Stimulated activated CD4-positive, alpha-beta T cell treated with anti-CD3 and anti-CD28 coated beads, Interleukin-2, amount 100 ng/mL, for 48 hours (primary cell): ENCODE data around the gene FITM2.

Experiments
- DNase-seq, 2 donors: peaks; one replicate each; pipeline ENCODE4 v3.0.0-alpha.2; 2020

Gene FITM2

GRCh38 chr20:44279228-44279627 is 31.8 kb downstream of the FITM2 start:
- DNase-seq, result no peak

GRCh38 chr20:44274303-44275017 is 36.5 kb downstream of the FITM2 start:
- DNase-seq, result no peak

GRCh38 chr20:44273231-44274215 is 37.5 kb downstream of the FITM2 start:
- DNase-seq, result no peak

GRCh38 chr20:44271915-44272663 is 38.9 kb downstream of the FITM2 start:
- peak in 1 of 2 donors; percentile 1 for DNase-seq

- no peak for DNase-seq
Observed at GRCh38 chr20:44268802-44269201, 42.2 kb downstream of the FITM2 start.

GRCh38 chr20:44264287-44264686 is 46.7 kb downstream of the FITM2 start:
- no peak for DNase-seq

GRCh38 chr20:44258226-44258890 is 52.6 kb downstream of the FITM2 start:
- no peak for DNase-seq

GRCh38 chr20:44256961-44257360 is 54.0 kb downstream of the FITM2 start:
- no peak for DNase-seq

GRCh38 chr20:44255942-44256341 is 55.1 kb downstream of the FITM2 start:
- DNase-seq, result no peak

GRCh38 chr20:44254073-44254472 is 56.9 kb downstream of the FITM2 start:
- no peak for DNase-seq

GRCh38 chr20:44253528-44253927 is 57.5 kb downstream of the FITM2 start:
- no peak for DNase-seq
